ENCODE data around the gene C2orf92.

DNA sequence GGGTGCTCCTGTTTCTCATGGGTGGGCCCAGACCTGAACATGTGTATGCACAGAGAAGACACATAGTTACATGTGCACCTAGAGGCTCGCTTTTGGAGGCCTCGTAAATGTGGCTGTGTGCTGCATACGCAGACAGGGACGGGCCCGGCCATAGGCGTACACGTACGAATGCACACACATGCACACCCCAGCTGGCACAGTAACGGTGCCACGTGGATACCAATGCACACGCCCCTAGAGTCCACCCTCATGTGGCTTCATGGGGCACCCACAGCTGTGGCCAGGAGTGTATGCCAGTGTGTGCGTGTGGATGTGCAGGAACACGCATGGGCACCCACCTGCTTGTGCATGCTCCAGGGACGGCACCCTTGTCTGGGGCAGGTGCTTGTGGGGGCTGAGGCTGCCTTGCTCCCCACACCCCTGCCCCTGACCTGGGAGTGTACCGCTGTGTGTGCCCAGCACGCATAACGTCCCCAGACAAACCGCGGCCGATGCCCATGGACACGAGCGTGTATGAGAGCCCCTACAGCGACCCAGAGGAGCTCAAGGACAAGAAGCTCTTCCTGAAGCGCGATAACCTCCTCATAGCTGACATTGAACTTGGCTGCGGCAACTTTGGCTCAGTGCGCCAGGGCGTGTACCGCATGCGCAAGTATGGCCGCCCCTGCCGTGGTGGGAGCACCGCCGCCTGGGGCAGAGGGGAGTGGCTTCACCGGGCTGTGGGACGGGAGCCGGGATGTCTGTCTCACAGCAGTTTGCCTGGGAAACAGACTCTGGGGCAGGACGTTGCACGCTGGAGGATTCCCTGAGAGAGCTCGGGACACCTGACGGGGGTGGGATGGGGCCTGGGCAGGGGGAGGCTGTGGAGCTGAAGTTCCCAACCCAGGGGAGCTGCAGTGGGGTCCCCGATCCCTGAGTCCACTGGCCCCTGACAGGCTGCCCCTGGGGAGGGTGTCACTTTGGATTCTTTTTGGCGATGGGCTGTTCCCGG is 64.8 kb downstream of the C2orf92 start:
- TF ChIP-seq, protein P1, sequence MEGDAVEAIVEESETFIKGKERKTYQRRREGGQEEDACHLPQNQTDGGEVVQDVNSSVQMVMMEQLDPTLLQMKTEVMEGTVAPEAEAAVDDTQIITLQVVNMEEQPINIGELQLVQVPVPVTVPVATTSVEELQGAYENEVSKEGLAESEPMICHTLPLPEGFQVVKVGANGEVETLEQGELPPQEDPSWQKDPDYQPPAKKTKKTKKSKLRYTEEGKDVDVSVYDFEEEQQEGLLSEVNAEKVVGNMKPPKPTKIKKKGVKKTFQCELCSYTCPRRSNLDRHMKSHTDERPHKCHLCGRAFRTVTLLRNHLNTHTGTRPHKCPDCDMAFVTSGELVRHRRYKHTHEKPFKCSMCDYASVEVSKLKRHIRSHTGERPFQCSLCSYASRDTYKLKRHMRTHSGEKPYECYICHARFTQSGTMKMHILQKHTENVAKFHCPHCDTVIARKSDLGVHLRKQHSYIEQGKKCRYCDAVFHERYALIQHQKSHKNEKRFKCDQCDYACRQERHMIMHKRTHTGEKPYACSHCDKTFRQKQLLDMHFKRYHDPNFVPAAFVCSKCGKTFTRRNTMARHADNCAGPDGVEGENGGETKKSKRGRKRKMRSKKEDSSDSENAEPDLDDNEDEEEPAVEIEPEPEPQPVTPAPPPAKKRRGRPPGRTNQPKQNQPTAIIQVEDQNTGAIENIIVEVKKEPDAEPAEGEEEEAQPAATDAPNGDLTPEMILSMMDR (tag by site-specific recombination; IDR thresholded peaks at IDR 0.05) = no peak
- no peak for TF ChIP-seq FEZF1 (tag by site-specific recombination; IDR thresholded peaks at IDR 0.05)
- no peak for TF ChIP-seq MYNN (tag by site-specific recombination; IDR thresholded peaks at IDR 0.05; ENCODE audit: borderline replicate concordance)
- TF ChIP-seq ZNF274 (IDR thresholded peaks at IDR 0.05; ENCODE audit: low read length) = no peak
- no peak for TF ChIP-seq ZNF274 (tag by site-specific recombination; IDR thresholded peaks at IDR 0.05; ENCODE audit: borderline replicate concordance)
- TF ChIP-seq ZNF837 (tag by site-specific recombination; IDR thresholded peaks at IDR 0.05) = no peak
- TF ChIP-seq, protein P2, sequence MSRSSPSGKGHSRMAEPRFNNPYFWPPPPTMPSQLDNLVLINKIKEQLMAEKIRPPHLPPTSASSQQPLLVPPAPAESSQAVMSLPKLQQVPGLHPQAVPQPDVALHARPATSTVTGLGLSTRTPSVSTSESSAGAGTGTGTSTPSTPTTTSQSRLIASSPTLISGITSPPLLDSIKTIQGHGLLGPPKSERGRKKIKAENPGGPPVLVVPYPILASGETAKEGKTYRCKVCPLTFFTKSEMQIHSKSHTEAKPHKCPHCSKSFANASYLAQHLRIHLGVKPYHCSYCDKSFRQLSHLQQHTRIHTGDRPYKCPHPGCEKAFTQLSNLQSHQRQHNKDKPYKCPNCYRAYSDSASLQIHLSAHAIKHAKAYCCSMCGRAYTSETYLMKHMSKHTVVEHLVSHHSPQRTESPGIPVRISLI (tag by site-specific recombination; IDR thresholded peaks at IDR 0.05) = no peak
- no peak for TF ChIP-seq ZNF335 (tag by site-specific recombination; conservative IDR thresholded peaks at IDR 0.05)
- TF ChIP-seq GLIS2 (tag by site-specific recombination; IDR thresholded peaks at IDR 0.05) = no peak
- no peak for TF ChIP-seq ZBTB8A (tag by site-specific recombination; IDR thresholded peaks at IDR 0.05)
